Psoas muscle (tissue), 8 donors: ENCODE data around the gene KCNC3. TPM values are rescaled to one million over a fixed set of nuclear protein-coding genes. Genes with fewer than 3 reads are reported as not detected.
A peak's percentile ranks its signal among the peaks of the same experiment; 100 is the strongest.

Source experiments
- ATAC-seq, 4 donors: fragments of 200-7000 bp; cut with Tn5 transposase; one replicate each; pipeline ENCODE4 v1.9.1; 2020; ENCODE audit warnings: moderate library complexity in 3 of 4, mild to moderate bottlenecking in 2 of 4
- DNase-seq, 2 donors: peaks; one replicate each; pipeline ENCODE4 v3.0.0-alpha.2; 2020
- H3K27ac ChIP-seq: fragments of 200-600 bp; one replicate; pipeline ENCODE4 v1.8.0; 2022
- H3K27me3 ChIP-seq, 3 donors: fragments of 200-600 bp in 1 of 3; one replicate each; pipeline versions ENCODE4 v1.6.1 to v1.8.0; 2013 to 2022; ENCODE audit warnings: low read length in 2 of 3, mild to moderate bottlenecking in 2 of 3, moderate library complexity in 1 of 3; ENCODE audit not compliant: insufficient read depth in 3 of 3
- H3K36me3 ChIP-seq, 2 donors: fragments of 200-600 bp in 1 of 2; one replicate each; pipeline versions ENCODE4 v1.6.1 to v1.8.0; 2013 to 2022; ENCODE audit warnings: low read depth in 1 of 2, mild to moderate bottlenecking in 1 of 2, moderate library complexity in 1 of 2; ENCODE audit not compliant: insufficient read depth in 1 of 2
- H3K4me1 ChIP-seq: fragments of 200-600 bp; one replicate; pipeline ENCODE4 v1.8.0; 2022
- H3K4me3 ChIP-seq: fragments of 200-600 bp; one replicate; pipeline ENCODE4 v1.8.0; 2022; ENCODE audit warnings: mild to moderate bottlenecking
- H3K9me3 ChIP-seq: fragments of 200-600 bp; one replicate; pipeline ENCODE4 v1.8.0; 2022
- CTCF ChIP-seq: fragments of 200-600 bp; IDR thresholded peaks from one replicate; pipeline ENCODE4 v1.8.0; 2022; ENCODE audit warnings: antibody characterized with exemption
- WGBS, 3 donors: extraction: QIAGEN DNeasy Blood & Tissue Kit; methylation state at CpG; one replicate each; pipeline versions ENCODE4 v1.1.6 to v1.1.7; 2013; 5-methylcytosine and 5-hydroxymethylcytosine counted together
- intact Hi-C, 2 donors: fragments of 100-400 bp; cut with DNase I; formaldehyde crosslinking; loops; one replicate each; pipeline versions ENCODE4 v1.11.0 to v1.14.2; 2022
- polyA plus RNA-seq, 3 donors: library from polyadenylated mRNA; stranded (reverse); fragments of 200-250 nt; gene quantifications; one replicate each; pipeline ENCODE4 v1.2.3, GENCODE V29; 2013
- total RNA-seq, 4 donors: library from RNA; stranded (reverse); fragmentation: NEBNext Ultra II Directional in 2 of 4; extraction: Animal tissue kit (Norgen Biotek cat#: 25700) in 2 of 4; gene quantifications; one replicate each; pipeline versions ENCODE4 v1.2.1 to v1.2.4, GENCODE V29; 2021 to 2023
- donor health status: healthy with polysubstance abuse.
- donor health status: DM: no; HTN: no; CAD: no; lungs with moderate emphysema.
- donor health status: Bipolar disorder and iron deficiency.
- donor health status: healthy.
- donor health status: DM: yes; HTN: yes; CAD: no.
- donor health status: DM: no; HTN: no; CAD: no.
- donor health status: DM: no; HTN: no; CAD: no.
- donor health status: DM: yes; HTN: yes; CAD: no.

Gene KCNC3
- total and polyA plus RNA-seq, 7 donors: 0.10 to 2.4 (median 1.0) TPM

GRCh38 chr19:50333737-50334617 is 4.8 kb upstream of the KCNC3 start:
- ATAC-seq (peak; percentile 34 to 65 (median 45)), DNase-seq (peak; percentile 72 to 90)
- WGBS, 3 donors: 10% methylated on average over 53 to 54 of the region's 54 CpGs
- Histone ChIP-seq H3K27me3 (peaks cover 0 to 12% (median 2%) of the 10 kb centered on the region in 3 donors), H3K4me1 (peaks cover 3% of the 10 kb centered on the region), H3K36me3 (no peaks in the 10 kb centered on the region), H3K9me3 (no peaks in the 10 kb centered on the region), H3K27ac (peak overlapping the region; percentile 81), H3K4me3 (peak overlapping the region; percentile 68)
- TF ChIP-seq CTCF: no peak
- intact Hi-C loops: no loop called here

- WGBS, 3 donors: 1 to 2% (median 1%) methylated on average over 33 to 34 of the region's 34 CpGs
- H3K27me3 ChIP-seq: peaks cover 0 to 12% (median 2%) of the 10 kb centered on the region in 3 donors
- peak; percentile 64 to 76 (median 68) for ATAC-seq
- intact Hi-C loops: no loop called here
- H3K4me3 ChIP-seq: peak overlapping the region; percentile 68
- H3K9me3 ChIP-seq: no peaks in the 10 kb centered on the region
- H3K27ac ChIP-seq: peak overlapping the region; percentile 81
- TF ChIP-seq CTCF: no peak
- DNase-seq: peak; percentile 86 to 94
- H3K36me3 ChIP-seq: no peaks in the 10 kb centered on the region
- peaks cover 3% of the 10 kb centered on the region for H3K4me1 ChIP-seq
These were observed 4.1 kb upstream of the KCNC3 start for GRCh38 chr19:50333235-50333736.

DNA sequence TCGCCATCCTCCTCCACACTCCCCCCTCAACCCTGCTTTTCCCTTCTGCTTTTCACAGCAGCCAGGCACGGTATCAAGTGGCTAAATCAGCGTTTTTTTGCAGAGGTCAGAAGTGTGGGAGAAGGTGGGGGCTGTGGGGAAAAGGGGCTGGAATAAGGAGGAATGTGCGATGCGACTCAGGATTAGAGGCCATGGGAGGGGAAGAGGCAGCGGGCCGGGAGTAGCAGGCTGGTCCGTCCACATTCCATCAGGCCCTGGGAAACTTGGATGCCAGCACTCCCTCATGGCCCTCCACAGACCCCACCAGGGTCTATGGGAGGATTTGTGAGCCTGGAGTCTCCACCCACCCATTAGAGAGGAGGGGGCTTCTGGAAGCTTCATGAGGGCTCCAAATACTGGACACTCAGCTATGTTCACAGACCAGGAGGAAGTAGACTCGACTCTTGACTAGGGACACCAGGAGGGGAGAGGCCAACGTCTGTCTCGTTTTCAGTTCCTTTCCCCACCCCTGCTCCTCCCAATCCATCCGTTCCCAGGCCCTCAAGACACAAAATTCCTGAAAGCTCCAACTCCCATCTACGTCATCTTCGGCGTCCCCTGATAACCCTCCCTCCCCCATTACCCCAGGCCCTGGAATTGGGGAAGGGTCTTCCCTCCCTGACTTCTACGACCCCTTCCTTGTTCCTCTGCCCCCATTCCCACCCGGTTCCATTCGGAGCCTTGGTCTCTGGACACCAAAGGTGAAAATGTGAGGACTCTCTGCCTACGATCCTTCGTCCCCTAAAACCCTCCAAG is 3.3 kb upstream of the KCNC3 start:
- 11 to 20% (median 18%) methylated on average over 20 of the region's 20 CpGs for WGBS, 3 donors
- no peaks in the 10 kb centered on the region for H3K9me3 ChIP-seq
- H3K36me3 ChIP-seq: no peaks in the 10 kb centered on the region
- intact Hi-C loops: no loop called here
- H3K27me3 ChIP-seq: peaks cover 0 to 15% (median 10%) of the 10 kb centered on the region in 3 donors
- peaks cover 3% of the 10 kb centered on the region for H3K4me1 ChIP-seq
- no peak for ATAC-seq
- peak overlapping the region; percentile 81 for H3K27ac ChIP-seq
- TF ChIP-seq CTCF: no peak
- DNase-seq: peak in 1 of 2 donors; percentile 32
- H3K4me3 ChIP-seq: peak overlapping the region; percentile 68

DNA sequence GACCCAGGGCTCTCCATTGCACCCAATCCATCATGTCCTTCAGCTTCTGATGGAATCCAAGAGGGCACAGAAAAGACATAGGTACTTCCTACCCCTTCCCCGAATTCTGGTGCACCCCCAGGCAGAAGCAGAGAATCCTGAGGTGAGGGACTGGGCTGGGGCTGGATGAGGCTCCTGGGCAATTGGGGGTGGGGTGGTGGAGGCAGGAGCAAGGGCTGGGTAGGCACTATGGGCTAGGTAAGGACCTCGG is 2.7 kb upstream of the KCNC3 start:
- WGBS, 3 donors: 18 to 37% (median 31%) methylated on average over 2 of the region's 2 CpGs
- ATAC-seq (no peak), DNase-seq (no peak)
- TF ChIP-seq CTCF: no peak
- no peaks in the 10 kb centered on the region for H3K9me3 ChIP-seq
- H3K27ac ChIP-seq: peak overlapping the region; percentile 30
- intact Hi-C loops: no loop called here
- H3K4me3 ChIP-seq: no peak overlapping the region
- H3K36me3 ChIP-seq: no peaks in the 10 kb centered on the region
- peaks cover 3% of the 10 kb centered on the region for H3K4me1 ChIP-seq
- H3K27me3 ChIP-seq: peaks cover 0 to 16% (median 11%) of the 10 kb centered on the region in 3 donors
